Inferior parietal cortex (tissue), 1 donor: Measurements from ENCODE around the gene TBC1D13.
A peak's percentile ranks its signal among the peaks of the same experiment; 100 is the strongest.
"Not testable (repeated sequence)": the region's sequence is repeated elsewhere in the genome, so short reads cannot be mapped to it uniquely, and the experiment has no call there.

Source experiments
- DNase-seq: peaks from one replicate; pipeline ENCODE4 v3.0.0-alpha.2; 2016; ENCODE audit errors: extremely low spot score

Gene TBC1D13

GRCh38 chr9:128820665-128821583, 33.9 kb downstream of the TBC1D13 start:
- DNase-seq, result no peak

GRCh38 chr9:128821584-128822406, 34.7 kb downstream of the TBC1D13 start:
- no peak for DNase-seq

- DNase-seq, result no peak
These were observed 35.5 kb downstream of the TBC1D13 start for GRCh38 chr9:128822407-128823042.

- DNase-seq, result no peak
These were observed 36.4 kb downstream of the TBC1D13 start for GRCh38 chr9:128823362-128823902.

GRCh38 chr9:128823903-128824406, 36.9 kb downstream of the TBC1D13 start:
- no peak for DNase-seq

GRCh38 chr9:128824911-128825310, 37.9 kb downstream of the TBC1D13 start:
- DNase-seq, result no peak

GRCh38 chr9:128825923-128826700, 39.1 kb downstream of the TBC1D13 start:
- DNase-seq, result no peak

GRCh38 chr9:128828267-128828666, 41.2 kb downstream of the TBC1D13 start:
- DNase-seq, result no peak

GRCh38 chr9:128828719-128829452, 41.8 kb downstream of the TBC1D13 start:
- DNase-seq, result no peak

- peak; percentile 98 for DNase-seq
These were observed 42.6 kb downstream of the TBC1D13 start, which contains the start of gene SPOUT1 for GRCh38 chr9:128829477-128830251. Gene SPOUT1 (minus strand): TSS chr9:128829794. CDS start chr9:128829780, 14 bp downstream.

GRCh38 chr9:128833696-128834095, 46.6 kb downstream of the TBC1D13 start:
- no peak for DNase-seq

GRCh38 chr9:128835246-128836210, 48.5 kb downstream of the TBC1D13 start:
- no peak for DNase-seq

- no peak for DNase-seq
These were observed 49.6 kb downstream of the TBC1D13 start for GRCh38 chr9:128836509-128837145.

GRCh38 chr9:128838338-128838737, 51.3 kb downstream of the TBC1D13 start:
- DNase-seq, result no peak

- DNase-seq, result no peak
These were observed 53.5 kb downstream of the TBC1D13 start for GRCh38 chr9:128840524-128840923.

GRCh38 chr9:128841694-128842492, 54.8 kb downstream of the TBC1D13 start:
- no peak for DNase-seq

- DNase-seq, result not testable (repeated sequence)
These were observed 56.1 kb downstream of the TBC1D13 start for GRCh38 chr9:128843171-128843570.
